NCI-H2029 (cell line): ENCODE measurements around the gene GRIN2C.

Experiments used
- DNase-seq: peaks from one replicate; lab custom pipeline; 2025; lab: John Stamatoyannopoulos, UW

The GRIN2C gene

DNA sequence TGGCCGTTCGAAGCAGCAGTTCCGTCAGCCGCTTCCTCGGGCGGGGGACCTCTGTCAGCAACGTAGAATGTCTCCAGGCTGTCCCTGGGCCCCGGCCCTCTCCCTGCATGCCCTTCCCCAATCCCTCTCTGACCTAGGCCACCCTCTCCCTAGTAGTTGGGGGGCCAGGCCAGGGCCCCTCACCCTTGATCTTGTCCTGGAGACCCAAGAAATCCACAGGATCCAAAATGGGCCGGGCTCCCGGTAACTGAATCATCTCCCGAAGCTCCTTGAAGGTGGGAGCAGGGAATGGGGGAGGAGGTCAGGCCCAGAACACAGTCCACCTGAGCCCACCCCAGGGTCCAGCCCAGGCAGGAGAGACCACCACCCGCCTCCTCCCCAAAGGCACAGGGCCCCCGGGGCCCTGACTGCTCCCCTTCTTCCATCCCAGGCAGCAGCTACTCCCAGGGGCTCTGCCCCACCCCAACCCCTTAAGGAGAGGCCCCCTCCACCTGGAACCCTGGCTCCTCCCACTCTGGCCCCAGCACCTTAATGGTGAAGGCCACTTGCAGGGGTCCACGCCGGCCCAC lies 4.7 kb upstream of the GRIN2C start:
- no peak for DNase-seq

DNA sequence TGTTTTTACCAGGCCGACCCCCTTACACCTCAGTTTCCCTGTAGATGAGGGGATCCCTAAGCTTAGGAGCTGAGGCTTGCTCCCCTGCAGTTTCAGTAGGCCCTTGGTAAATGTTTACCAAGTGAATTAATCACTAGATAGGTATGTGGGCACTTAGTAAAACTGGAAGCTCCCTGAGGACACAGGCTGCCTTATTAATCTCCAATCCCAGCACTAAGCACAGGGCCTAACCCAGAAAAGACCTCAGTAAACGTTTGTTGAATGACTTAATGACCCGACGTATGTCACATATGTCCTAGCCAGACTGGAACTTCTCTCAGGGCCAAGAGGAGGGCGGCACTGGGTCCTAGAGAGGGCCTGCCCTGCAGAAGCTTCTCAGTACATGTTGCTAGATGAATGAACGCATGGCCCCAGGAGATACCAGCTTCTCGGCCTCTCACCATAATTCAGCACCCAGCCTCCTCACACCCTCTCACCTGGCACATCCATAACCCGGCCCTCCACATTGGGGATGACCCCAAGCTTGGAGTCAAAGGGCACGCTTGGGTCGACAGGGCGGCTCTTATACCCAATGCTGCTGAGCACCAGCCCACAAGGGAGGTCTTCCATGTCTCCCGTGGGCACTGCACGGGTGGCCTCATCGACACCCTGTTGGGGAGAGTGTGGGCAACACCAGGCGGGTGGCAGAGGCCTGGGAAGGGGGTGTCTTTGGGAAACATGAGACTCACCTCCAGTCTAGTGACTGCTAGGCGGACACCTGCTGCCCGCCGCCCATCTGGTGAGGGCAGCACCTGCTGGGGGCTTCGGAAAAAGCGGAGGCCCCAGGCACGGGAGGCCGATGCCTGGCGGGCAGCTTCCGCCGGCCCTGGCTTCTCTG lies 4.0 kb upstream of the GRIN2C start:
- no peak for DNase-seq

DNA sequence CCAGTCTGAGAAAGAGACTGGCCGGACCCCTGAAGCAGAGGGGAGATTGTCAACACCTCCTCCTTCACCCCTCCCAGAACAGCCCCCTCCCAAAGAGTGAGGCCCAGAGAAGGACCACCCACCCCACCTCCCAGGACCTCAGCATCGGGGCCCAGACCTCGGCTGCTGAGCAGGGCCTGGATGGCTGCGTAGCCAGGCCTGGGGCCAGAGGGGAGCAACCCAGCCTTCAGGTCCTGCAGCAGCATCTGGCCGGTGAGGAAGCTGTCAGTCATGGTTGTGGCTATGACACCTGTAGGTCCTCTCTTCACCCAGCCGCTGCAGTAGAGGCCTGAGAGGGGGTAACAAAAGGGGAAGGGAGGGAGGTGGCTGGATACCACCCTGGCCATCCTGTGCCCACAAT lies 3.2 kb upstream of the GRIN2C start:
- DNase-seq = no peak

DNA sequence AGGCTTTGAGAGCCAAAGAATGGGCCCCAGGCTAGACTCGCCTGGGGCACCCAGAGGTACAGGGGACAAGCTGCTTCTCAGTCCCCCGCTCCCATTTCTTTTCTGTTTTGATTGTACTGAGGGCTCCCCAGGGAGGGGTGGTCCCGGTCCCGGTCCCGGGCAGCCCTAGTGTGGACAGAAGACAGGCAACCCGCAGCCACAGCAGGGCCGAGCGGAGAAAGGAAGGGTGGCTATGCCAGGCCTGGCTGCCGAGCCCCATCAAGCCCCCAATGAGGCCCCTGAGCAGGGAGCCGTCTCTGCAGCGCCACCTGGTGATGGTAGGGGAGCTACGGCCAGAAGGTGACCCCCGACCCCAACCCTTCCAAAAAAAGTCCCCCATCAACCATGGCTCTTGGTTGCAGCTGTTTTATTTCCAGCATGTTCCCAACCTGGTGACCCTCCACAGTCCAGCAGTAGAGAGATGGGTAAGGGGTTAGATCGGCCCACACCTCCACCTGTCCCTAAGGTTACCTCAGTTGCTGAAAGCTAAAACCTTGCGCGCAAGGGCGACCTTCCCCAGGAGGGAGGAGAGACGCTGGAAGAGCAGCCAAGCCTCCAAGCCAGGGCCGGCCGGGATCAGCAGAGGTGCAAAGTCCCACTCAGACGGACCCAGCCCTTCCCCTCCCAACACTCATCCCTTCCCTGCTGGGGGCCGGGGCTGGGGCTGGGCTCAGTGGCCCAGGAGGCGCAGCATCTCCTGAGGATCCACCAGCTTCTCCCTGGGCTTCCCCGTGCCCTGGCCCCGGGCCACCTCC lies 2.6 kb upstream of the GRIN2C start:
- DNase-seq = no peak

DNA sequence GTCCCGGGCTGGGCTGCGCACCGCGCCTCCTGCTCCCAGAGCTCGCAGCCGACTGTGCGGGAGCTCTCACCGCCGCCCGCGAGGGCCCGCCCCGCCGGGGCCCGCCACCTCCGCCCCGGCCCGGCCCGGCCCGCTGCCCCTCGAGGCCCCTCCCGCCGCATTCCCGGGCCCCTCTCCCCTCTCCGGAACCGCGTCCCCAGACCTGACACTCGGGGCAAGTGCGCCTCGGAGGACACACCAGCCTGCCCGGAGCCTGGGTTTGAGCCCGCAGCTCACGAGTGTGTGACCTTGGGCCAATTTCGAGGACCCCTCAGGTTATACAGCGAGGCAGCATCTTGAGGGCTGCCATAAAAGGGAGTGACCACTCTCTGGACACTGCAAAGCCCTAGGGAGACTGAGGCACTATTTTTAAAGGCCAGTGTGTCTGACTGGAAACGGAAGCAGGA lies 2.0 kb upstream of the GRIN2C start:
- DNase-seq = no peak

DNA sequence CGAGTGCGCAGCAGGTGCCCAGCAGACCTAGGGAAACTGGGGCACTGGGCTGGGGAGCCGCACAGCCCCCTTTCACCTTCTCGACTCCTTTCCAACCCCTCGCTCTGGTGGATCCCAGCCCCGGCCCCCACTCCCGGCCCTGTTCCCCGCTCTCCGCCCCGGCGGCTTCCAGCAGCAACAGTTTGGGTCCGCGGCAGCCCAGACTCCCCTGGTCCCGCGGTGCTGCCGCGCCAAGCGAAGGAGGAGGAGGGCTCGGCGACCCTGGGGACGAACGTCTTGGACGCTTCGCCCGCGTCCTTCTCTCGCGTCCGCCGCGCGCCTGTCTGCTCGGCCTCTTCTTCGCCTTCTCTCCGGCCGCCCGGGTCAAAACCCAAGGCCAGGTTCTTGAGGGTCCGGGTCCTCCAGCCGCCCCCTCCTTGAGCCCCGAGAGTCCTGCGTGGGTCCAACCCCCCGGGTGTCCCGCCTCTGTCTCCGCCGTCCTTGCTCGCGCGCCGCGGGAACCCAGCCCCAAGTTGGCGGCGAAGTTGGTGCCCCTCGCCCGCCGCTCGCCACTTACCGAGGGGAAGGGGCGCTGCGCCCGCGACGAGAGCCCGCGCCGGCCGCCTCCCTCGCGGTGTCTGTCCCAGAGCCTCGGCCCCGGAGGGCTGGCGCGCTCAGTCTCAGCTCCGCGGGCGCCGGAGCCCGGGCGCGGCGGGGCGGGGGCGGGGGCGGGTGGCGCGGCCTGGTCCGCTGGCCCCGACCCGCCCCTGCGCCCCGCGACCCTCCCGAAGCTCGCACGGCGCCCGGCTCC lies 1.4 kb upstream of the GRIN2C start:
- DNase-seq = no peak

DNA sequence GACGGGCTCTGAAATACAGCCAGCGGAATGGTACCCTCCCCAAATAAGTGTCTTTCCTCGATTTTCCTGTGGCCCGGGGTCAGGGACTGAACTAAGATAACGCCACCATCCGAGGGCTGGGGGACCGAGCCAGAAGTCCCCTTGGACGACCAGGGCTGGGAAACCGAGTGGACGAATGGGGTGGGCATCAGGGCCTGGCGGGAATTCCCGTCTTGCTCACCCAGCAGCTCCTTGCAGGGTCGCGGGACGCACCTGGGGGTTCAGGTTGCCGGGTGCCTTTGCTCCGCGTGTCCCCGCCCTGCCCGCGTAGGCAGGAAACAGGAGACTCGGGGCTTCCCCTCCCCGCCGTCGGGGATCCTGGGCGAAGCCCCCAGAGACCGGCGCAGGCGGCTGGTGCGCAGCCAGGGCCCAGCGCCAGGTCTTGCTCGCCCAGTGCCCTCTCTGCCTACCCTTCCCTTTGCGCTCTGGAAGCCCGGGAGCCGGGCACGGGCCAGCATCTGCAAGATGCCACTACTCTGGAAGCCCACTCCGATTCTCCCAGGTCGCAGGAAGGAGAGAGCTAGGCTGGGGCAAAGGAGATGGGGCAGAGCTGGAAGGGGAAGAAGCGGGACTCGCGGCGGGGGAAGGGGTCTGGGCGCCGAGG lies 665 bp upstream of the GRIN2C start:
- DNase-seq = no peak

DNA sequence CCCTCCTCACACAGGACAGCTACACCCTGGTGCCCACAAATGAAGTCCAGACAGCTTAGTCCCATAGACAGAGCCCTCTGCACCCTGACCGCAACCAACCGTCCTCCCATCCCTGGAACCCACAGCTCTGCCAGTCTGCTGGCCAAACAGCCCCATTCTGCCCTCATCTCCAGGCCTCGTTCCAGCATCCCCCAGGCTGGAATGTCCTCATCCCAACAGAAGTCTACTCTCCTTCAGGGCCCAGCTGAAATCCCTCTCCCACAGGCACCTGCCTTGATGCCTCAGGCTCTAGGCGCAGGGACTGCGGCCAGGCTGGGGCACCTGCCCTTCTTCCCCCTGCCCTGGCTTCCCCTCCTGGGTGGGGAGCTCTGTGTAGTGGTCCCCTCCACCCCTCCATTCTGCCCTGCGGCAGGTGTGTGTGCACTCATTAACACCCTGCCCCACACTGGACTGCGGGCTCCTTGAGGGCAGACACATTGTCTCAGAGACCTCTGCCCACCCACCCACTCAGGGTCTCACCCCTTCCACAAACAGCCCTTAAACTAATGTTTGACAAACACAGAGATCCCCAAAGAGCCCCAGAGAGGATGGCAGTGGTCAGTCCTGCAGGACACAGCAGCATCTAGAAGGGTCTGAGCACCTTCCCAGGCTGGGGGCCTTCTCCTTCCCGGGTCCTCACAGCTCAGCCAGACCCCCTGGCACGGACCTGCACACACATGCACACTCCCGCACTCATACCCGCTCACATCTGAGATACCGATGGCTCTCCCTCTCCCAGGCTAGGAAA lies 820 bp downstream of the GRIN2C start:
- DNase-seq = no peak

DNA sequence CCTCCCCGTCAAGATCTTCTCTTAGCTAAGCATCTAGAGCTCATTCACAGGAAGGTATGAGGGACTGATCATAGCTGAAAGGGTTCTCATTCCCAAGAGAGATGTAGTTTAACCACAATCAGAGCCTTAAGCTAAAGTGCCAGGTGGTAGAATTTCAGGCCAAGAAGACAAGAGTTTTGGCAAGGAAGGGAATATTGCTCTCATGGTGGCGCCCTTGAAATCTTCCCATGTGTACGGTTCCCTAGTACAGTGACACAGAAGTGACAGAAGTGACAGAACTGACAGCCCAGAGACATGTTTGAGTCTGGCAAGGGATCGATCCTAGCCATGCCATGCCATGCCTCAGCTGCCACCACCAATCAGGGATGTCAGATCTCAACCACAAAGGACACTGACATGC lies 2.5 kb downstream of the GRIN2C start:
- no peak for DNase-seq

DNA sequence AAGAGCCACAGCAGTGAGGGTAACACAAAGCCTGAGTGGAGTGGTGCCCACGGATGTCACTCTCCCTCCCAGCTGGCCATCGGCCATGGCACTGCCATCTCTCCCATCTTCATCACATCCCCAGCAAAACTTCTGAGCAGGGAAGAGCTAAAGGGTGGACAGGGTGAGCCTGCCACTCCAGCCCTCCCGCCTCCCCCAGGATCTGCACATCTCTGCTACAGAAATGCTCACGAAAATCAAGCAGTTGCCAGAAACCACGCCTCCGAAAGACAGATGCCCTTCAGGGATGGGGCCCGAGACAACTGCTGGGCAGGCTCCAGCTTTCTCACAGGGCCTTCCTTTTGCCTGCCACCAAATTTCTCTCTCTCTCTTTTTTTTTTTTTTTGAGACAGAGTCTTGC lies 3.6 kb downstream of the GRIN2C start:
- no peak for DNase-seq

DNA sequence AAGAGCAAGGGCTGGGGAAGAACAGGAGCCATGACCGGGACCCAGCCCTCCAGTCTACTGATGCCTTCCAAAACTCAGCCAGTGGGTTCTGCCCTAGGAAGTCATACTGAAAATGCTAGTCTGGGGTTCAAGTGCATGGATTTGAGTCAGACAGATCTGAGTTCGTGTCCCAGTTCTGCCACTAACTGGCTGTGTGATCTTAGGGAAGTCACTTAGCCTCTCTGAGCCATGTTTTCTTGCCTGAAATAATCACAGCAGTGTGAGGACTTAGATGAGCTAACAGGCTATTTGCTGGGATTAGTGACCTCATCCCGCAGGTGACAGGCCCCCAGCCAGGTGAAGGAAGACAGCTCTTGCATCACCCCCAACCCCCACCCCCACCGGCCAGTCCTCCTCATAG lies 4.4 kb downstream of the GRIN2C start:
- DNase-seq = no peak

DNA sequence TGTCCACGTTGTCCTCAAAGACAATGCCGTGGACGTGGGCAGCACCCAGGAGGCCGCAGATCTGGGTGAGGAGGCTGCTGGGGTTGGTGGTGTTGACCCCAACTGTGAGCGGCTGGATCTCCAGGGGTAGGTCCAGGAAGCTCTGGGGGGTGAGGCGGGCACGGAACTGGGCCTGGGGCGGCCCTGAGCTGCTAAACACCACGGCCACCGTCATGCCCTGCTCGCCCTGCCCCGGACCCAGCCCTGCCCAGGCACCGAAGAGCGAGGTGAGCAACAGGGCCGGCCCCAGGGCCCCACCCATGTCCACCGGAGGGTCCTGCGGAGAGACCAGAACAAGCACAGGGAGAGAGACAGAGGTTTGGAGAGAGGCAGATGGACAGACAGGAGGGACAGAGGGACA lies 4.9 kb downstream of the GRIN2C start:
- DNase-seq = no peak

DNA sequence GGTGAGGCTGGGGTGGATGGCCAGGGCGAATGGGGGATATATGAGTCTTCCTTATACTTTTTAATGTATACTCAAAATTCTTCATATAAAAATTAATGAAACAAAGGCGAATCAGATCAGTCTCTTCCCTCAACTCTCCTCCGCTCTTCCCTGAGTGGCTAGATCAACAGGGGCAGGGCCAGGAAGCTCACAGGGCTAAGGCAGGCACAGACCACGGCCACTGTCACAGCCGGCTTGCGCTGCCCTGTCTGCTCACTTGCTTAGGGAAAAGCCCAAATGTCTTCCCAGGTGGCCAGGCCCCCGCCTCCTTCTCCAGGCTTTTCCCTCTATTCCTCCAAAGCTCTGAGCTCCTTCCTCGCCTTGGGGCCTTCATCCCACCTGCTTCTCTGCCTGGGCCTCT lies 6.0 kb downstream of the GRIN2C start:
- DNase-seq = no peak

DNA sequence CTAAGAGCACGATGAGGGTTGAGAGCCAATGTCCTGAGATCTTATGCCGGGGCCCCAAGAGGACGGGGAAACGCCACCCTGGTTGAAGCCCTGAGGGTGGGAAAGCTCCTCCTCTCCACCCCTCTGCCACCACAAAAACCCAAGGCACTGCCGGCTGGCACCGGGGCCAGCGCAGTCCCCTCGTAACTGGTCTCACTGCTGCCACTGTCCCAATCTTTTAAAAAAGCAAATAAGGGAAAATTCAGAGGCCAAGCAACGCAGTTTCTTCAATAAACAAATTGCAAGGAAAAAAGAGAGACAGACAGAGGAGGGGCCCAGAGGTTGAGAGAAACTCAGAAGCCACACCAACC lies 6.7 kb downstream of the GRIN2C start:
- no peak for DNase-seq

DNA sequence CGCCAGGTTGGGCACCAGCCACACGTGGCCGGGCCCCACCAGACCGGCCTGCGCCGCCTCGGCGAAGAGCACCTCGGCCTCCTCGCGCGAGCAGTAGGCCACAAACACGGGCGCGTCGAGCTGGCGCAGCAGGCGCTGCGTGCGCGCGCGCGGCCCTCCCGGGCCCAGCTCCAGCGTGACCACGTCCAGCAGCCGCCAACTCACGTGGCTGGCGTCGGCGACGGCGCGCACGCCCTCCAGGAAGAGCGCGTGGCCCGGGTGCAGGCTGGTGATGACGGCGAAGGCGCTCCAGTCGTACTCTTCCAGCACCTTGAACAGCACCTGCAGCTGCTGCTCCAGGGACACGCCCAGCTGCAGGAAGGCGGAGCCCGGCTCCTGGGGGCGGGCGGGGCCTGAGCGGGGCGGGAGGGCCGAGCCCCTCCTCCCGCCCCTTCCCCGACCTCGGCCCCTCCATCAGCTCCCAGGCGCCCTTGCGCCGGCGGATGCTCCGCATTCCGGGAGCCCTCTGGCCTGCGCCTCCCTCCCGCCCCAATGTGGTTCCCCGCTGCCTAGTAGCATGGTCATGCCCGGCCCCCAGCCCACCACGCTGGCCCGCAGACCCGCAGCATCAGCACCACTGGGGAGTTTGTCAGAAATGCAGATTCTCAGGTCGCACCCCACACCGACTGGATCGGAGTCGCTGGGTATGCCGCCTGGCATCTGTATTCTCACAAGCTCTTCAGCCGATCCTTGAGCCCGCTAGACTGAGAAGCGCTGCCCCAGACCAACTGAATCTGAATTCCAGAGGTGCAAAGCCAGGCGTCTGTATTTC lies 7.2 kb downstream of the GRIN2C start:
- peak; percentile 61 for DNase-seq

DNA sequence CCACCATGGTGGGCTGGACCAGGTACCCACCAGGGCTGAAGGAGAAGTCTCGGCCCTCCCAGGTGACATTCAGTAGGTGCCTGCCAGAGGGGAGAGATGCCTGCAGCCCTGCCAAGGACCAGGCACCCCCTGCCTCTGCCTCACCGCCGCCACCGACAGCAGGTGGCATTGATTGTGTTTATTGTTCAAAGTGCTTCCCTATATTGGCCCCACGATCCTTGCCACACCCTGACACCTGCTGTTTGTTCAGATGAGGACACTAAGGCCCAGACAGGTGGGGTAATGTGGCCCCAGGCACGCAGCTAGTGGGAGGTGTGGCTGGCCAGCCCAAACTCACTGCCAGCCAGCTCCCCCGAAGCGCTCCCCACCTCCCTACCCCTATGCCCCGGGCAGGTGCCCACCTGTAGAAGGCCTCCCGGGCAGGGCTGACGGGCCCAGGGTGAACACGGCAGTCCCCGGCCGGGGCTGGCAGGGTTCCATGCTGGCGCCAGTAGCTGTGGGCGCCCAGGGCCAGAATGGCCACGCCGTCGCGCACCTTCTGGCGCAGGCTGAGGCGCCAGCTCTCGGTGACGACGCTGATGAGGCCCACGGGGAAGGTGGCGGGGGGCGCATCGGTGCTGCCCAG lies 8.0 kb downstream of the GRIN2C start:
- DNase-seq = peak; percentile 74

DNA sequence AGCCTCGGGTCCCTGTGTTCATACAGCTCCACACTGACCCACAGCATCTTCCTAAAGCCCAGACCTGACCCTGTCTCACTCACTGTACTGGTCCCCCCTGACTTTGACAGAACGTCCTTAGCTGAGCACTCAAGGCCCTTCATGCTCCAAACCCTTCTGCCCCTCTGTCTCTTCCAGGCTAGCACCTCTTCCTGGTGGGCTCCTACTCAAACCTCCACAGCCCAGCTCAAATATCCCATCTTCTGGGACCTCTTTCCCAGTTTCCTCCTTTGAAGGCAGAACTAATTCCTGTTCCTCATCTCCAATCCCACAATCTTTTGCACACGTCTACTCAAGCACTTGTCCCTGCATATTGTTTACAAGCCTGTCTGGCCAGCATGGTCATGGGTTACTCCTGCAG lies 8.8 kb downstream of the GRIN2C start:
- DNase-seq = no peak

DNA sequence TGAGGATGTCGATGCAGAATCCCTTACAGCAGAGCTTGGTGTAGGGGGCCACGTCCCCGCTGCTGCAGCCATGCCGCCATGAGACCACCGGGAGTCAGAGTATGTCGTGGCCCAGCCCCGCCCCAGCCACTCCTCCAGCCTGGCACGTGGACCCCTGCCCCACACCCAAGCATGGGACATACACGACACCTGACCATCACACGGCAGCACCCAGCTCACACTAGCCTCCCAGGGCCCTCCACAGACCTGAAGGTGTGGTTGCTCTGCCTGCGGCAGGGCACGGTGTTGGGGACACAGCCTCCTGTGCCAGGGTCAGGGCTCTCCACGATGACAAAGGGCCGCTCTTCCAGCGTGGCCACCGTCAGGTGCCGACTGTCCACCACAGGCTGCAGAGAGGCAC lies 9.4 kb downstream of the GRIN2C start:
- no peak for DNase-seq

DNA sequence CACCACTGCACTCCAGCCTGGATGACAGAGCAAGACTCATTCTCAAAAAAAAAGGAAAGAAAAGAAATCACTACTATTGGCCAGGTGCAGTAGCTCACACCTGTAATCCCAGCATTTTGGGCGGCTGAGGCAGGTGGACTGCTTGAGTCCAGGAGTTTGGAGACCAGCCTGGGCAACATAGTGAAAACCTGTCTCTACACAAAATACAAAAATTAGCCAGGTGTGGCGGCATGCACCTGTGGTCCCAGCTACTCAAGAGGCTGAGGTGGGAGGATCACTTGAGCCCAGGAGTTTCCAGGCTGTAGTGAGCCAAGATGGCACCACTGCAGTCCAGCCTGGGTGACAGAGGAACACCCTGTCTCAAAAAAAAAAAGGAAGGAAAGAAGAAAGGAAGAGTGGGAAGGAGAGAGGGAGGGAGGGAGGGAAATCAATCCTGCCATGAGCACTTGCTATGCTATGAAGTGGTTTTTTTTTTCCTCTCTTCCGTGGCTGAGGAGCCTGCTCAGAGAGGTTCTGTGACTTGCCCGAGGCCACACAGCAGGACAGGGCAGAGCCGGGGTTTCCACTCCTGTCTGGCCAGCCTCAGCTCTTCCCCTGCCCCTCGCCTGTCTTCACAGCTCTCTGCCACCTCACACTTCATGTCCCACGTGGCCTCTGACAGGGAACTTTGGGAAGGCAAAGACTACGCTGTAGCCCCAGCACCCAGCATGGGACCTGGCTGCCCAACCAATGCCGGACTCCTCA lies 10.9 kb downstream of the GRIN2C start:
- no peak for DNase-seq
